Esophagus muscularis mucosa (tissue), 3 donors: ENCODE data around the gene PDGFA.

Source experiments
- POLR2A ChIP-seq: fragments of 450-650 bp; IDR thresholded peaks from one replicate; pipeline ENCODE4 v1.6.1; 2017; ENCODE audit warnings: antibody characterized with exemption, moderate library complexity, mild to moderate bottlenecking, low read depth
- TF ChIP-seq, protein P1 (sequence below), 3 experiments: fragments of 200-600 bp in 2 of 3; fragments of 450-650 bp in 1 of 3; sonication (generic) in 2 of 3; IDR thresholded peaks; one replicate each; pipeline ENCODE4 v1.5.1; 2017 to 2019; ENCODE audit warnings: antibody characterized with exemption in 3 of 3, mild to moderate bottlenecking in 2 of 3, moderate library complexity in 1 of 3

DNA sequence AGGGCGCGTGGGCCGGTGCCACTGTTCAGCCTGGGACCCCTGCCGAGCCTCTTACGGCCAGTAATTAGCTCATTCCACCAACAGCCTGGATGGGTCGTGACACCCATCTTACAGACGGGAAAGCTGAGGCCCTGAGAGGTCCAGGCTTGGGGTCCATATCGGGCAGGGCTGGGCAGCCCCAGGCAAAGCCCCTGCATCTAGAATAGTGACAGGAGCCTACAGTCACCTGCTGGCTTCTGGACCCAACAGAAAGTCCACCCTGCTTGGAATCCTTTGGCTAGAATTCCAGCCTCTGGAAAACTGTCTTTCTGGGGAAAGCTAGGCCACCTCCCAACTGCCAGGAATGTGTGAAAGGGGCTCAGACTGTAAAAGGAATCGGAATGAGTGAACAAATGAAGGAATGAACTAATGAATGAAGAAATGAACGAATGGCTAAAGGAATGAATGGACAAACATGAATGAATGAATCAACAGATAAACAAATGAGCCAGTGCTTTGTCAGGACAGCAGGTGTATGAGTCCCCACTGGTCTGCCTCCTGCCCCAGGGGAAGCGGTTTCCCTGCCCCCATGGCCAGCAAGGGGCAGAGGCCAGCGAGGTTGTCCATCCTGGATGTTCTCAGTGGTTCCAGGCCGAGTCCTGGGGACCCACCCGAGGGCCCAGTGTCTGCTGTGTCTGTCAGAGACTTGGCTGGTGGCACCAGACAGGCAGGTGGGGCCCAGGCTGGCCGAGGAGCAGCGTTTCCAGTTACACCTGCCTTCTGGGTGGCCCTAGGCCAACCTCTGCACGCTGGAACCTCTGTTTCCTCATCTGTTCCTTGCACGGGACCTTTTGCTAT, 24.1 kb upstream of the PDGFA start:
- no peak for TF ChIP-seq POLR2A
- TF ChIP-seq, protein P1, sequence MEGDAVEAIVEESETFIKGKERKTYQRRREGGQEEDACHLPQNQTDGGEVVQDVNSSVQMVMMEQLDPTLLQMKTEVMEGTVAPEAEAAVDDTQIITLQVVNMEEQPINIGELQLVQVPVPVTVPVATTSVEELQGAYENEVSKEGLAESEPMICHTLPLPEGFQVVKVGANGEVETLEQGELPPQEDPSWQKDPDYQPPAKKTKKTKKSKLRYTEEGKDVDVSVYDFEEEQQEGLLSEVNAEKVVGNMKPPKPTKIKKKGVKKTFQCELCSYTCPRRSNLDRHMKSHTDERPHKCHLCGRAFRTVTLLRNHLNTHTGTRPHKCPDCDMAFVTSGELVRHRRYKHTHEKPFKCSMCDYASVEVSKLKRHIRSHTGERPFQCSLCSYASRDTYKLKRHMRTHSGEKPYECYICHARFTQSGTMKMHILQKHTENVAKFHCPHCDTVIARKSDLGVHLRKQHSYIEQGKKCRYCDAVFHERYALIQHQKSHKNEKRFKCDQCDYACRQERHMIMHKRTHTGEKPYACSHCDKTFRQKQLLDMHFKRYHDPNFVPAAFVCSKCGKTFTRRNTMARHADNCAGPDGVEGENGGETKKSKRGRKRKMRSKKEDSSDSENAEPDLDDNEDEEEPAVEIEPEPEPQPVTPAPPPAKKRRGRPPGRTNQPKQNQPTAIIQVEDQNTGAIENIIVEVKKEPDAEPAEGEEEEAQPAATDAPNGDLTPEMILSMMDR (IDR thresholded peaks at IDR 0.05): no peak
